Left colon (tissue), 2 donors: Measurements from ENCODE around the gene IDUA. TPM values are rescaled to one million over a fixed set of nuclear protein-coding genes. Genes with fewer than 3 reads are reported as not detected.
"Not testable (repeated sequence)": the region's sequence is repeated elsewhere in the genome, so short reads cannot be mapped to it uniquely, and the experiment has no call there.

Experiments
- ATAC-seq: fragments of 200-7000 bp; cut with Tn5 transposase; one replicate; pipeline ENCODE4 v1.9.1; 2020; ENCODE audit warnings: mild to moderate bottlenecking, moderate library complexity
- DNase-seq, 2 donors: peaks; one replicate each; pipeline ENCODE4 v3.0.0-alpha.2; 2020
- intact Hi-C, 2 donors: fragments of 100-400 bp; cut with DNase I in 1 of 2; cut with micrococcal nuclease in 1 of 2; formaldehyde crosslinking; loops; one replicate each; pipeline versions ENCODE4 v1.11.2 to v1.14.0; 2022; cut with DNase I, micrococcal nuclease
- total RNA-seq, 2 donors: library from RNA; stranded (reverse); fragmentation: NEBNext Ultra II Directional; extraction: Animal tissue kit (Norgen Biotek cat#: 25700); gene quantifications; one replicate each; pipeline ENCODE4 v1.2.1, GENCODE V29; 2021
- donor health status: DM: no; HTN: no; CAD: no.
- donor health status: DM: yes; HTN: yes; CAD: no.

The IDUA gene
- total RNA-seq, 2 donors from 2014 or later, result 28.7 to 40.9 TPM

DNA sequence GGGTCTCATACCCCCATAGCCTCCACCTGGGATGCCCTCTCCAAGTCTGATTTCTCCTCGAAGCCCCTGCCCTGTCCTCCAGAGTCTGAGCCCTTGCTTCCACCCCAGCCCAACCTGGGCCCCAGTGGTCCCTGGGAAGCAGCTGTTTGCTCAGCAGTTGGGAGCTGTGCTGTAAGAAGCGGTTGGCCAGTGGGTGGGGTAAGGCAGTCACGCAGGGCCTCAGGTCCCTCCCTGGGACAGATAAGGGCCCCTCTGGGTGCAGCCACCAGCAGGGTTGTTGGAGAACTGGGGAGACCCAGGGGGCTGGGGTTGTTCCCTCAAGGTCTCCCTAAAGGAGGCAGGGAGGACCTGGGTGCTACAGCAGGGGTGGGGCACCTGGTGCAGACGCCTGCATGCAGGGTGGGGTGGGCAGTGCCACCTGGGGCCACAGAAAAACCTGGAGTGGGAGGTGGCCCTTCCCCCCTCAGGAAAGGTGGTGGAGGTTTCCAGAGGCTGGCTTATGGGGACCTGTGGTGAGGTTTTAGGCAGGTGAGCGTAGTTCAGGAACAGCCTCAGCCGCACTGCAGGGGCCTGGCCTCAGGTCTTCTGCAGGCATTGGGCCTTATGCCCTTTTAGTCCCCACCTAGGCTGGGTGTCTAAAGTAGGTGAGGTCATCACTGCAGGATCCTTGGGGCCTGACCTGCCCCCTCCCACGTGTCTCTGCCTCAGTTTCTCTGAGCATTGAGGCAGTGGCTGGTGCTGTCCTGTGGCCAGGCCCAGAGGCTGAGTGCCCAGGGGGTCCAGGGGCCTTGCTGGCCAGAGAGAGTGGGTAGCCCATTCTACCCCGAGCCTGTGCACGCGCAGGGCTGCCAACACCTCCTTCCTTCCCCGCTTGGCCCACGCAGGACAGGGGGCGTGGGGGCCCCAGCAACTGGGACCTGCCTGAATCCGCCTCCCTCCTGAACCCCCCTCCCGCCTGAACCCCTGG lies 9.5 kb downstream of the IDUA start:
- no peak for DNase-seq
- intact Hi-C loops, result no loop called here
- ATAC-seq, result no peak

DNA sequence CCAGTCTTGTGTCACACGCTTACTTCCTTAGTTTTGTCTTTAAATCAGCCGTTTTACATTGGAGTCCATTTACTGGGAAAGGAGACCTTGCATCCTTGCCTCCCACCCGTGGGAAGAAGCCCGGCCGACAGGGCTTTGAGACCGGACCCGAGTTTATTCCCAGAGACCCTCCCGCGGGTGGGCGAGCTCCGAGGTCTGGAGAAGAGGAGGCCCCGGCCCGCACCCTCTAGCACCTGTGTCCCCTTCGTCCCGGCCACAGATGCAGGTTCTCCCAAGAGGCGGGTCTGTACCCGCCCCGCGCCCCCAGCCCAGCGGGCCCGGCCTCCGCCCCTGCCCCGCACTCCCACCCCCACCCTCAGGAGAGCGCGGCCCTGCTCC lies 10.1 kb downstream of the IDUA start:
- no peak for ATAC-seq
- DNase-seq, result no peak
- intact Hi-C loops, result no loop called here

- intact Hi-C loops, result no loop called here
- no peak for DNase-seq
- no peak for ATAC-seq
These were observed 10.7 kb downstream of the IDUA start for GRCh38 chr4:997375-998071.

DNA sequence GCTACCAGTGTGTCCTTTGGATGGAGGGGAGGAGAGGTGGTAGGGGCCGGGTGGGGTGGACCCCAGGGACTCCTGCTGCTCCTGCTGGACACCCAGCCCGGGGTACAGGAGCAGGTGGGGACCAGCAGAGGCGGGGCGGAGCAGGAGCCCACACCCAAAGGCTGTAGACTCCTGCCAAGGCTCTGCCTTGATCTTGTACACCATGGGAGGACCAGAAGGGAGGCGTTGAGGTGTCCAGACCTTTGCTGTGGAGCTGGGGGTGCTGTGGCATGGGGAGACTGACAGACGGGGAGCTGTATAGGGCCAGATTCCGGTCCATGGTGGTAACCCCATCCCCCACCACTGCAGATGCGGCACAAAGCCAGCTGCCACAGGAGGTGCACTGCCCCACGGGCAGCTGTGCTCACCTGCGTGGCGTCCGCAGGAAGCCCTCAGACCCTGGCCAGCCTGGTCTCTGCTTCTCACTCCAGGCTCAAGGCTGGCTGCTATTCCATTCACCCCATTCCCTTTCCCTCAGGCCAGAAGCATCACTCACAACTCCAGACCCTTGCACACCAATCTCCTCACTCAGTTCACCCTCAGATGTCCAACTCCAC lies 11.3 kb downstream of the IDUA start:
- DNase-seq, result no peak
- intact Hi-C loops, result no loop called here
- no peak for ATAC-seq

GRCh38 chr4:999240-999863 lies 12.5 kb downstream of the IDUA start:
- DNase-seq, intact Hi-C loops, ATAC-seq: not testable (repeated sequence)

GRCh38 chr4:999882-1000425 lies 13.1 kb downstream of the IDUA start:
- DNase-seq, result no peak
- ATAC-seq, result no peak
- intact Hi-C loops, result no loop called here

DNA sequence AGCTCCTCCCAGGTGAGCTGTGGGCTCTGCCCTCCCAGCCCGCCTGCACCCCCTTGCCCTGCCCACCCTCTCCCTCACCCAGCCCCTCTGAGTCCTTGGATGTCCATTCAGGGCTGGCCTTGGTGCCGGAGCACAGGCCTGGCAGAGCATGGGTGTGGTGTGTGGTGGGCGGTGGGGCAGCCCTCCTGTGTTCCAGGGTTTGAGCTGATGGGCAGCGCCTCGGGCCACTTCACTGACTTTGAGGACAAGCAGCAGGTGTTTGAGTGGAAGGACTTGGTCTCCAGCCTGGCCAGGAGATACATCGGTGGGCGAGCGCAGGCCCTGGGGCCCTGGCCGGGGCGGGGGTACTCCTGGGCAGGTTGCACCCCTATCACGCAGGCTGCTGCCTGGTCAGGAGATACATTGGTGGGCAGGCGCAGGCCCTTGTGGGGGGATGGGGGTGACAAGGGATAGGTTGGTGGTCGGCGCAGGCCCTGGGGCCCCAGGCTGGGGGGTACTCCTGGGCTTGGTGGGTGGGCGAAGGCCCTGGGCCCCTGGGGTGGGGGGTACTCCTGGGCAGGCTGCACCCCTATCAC lies 13.9 kb downstream of the IDUA start:
- ATAC-seq, result no peak
- intact Hi-C loops, result no loop called here
- peak in 1 of 2 donors; percentile 5 for DNase-seq

GRCh38 chr4:1001561-1002130 lies 14.8 kb downstream of the IDUA start:
- ATAC-seq, result no peak
- intact Hi-C loops, result no loop called here
- DNase-seq, result no peak

DNA sequence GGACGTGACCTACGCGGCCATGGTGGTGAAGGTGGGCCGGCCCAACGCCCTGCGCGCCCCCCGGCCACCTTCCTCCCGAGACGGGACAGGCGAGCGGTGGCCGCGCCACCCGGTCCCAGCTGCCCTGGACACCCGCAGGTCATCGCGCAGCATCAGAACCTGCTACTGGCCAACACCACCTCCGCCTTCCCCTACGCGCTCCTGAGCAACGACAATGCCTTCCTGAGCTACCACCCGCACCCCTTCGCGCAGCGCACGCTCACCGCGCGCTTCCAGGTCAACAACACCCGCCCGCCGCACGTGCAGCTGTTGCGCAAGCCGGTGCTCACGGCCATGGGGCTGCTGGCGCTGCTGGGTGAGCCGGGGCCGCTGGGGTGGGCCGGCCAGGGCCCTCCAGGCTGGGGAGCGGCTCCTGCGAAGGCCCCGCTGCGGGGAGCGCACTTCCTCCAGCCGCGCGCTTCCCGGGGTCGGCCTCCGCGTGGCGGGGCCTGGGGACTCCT lies 15.3 kb downstream of the IDUA start:
- intact Hi-C loops, result no loop called here
- DNase-seq (no peak), ATAC-seq (peak; percentile 56)

DNA sequence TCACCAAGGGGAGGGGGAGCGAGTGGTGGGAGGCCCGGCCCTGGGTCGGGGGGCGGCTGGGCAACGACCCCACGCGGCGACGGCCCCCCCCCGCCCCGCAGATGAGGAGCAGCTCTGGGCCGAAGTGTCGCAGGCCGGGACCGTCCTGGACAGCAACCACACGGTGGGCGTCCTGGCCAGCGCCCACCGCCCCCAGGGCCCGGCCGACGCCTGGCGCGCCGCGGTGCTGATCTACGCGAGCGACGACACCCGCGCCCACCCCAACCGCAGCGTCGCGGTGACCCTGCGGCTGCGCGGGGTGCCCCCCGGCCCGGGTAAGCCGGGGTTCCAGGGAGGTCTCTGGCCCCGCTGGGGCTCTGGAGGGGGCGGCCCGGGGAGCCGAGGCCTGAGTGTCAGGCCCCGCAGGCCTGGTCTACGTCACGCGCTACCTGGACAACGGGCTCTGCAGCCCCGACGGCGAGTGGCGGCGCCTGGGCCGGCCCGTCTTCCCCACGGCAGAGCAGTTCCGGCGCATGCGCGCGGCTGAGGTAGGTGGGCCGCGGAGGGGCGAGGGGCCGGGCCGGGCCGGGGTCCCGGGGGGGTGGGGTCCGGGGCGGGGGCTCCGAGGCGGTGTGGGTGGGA lies 15.9 kb downstream of the IDUA start:
- ATAC-seq (peak; percentile 10), DNase-seq (no peak)
- intact Hi-C loops, result no loop called here

- ATAC-seq (no peak), DNase-seq (no peak)
- intact Hi-C loops, result no loop called here
These were observed 16.6 kb downstream of the IDUA start for GRCh38 chr4:1003271-1004070.

- ATAC-seq, result no peak
- no peak for DNase-seq
- intact Hi-C loops, result no loop called here
These were observed 17.2 kb downstream of the IDUA start for GRCh38 chr4:1004071-1004418.

GRCh38 chr4:1004557-1005485 lies 18.0 kb downstream of the IDUA start:
- no peak for ATAC-seq
- DNase-seq, result no peak
- intact Hi-C loops, result no loop called here

GRCh38 chr4:1006856-1007255 lies 20.0 kb downstream of the IDUA start:
- intact Hi-C loops, result no loop called here
- ATAC-seq, result no peak
- no peak for DNase-seq

DNA sequence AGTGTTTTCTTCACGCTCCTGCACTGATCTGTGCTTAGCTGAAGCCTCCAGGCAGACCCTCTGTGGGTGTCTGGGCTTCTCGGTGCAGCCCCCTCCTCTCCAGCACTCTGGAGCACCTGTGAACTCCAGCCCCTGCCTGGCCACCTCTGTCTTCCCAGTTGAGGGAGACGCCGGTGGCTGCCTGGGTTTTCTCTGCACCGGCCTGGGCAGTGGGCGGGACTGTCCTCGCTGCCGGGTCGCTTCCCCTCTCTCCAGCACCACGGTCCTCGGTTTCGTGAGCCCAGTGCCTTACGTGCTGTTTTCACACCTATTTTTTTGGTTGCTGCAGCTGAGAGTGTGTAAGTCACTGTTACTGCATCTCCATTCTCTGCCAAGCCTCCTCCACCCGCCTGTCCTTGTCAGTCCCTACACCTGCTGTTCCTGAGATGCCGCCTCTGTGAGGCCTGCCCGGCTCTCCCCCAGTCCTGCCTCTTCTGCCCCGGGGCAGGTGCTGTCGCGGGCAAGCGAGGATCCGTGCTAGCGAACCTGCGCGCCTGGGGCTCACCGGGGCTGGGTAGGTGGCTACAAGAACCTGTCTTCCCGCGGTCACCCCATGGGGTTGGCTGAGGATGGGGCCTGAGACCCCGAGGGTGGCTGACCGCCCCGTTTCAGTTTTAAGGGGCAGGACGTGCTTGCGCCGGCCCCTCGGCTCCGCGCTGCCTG lies 22.1 kb downstream of the IDUA start:
- intact Hi-C loops, result no loop called here
- DNase-seq, result peak in 1 of 2 donors; percentile 62
- peak; percentile 13 for ATAC-seq
